Gastrocnemius medialis (tissue), 4 donors: ENCODE results near the gene POC1A.

Experiments used
- CTCF ChIP-seq, 5 experiments: fragments of 450-650 bp in 3 of 5; fragments of 200-600 bp in 2 of 5; sonication (generic) in 2 of 5; IDR thresholded peaks in 4 of 5; conservative IDR thresholded peaks in 1 of 5; 1 replicate in 4 of 5; 2 replicates in 1 of 5; pipeline ENCODE4 v1.5.1; 2016 to 2019; ENCODE audit warnings: antibody characterized with exemption in 5 of 5, mild to moderate bottlenecking in 3 of 5, moderate library complexity in 3 of 5
- POLR2A ChIP-seq, 2 donors: fragments of 450-650 bp; IDR thresholded peaks; one replicate each; pipeline ENCODE4 v1.6.1; 2017; ENCODE audit warnings: antibody characterized with exemption in 2 of 2, mild to moderate bottlenecking in 2 of 2, moderate library complexity in 2 of 2

- no peak for TF ChIP-seq POLR2A (IDR thresholded peaks at IDR 0.05)
- no peak for TF ChIP-seq CTCF (IDR thresholded peaks at IDR 0.05 in 4 of 5, conservative IDR thresholded peaks at IDR 0.05 in 1 of 5)
These were observed 65.5 kb downstream of the POC1A start for GRCh38 chr3:52088445-52089367.
